Measurements from ENCODE around the gene CD320.
A peak's percentile ranks its signal among the peaks of the same experiment; 100 is the strongest.
"Not testable (repeated sequence)": the region's sequence is repeated elsewhere in the genome, so short reads cannot be mapped to it uniquely, and the experiment has no call there.

CD320 gene

GRCh38 chr19:8321986-8322637 is 14.0 kb upstream of the CD320 start:
- TF ChIP-seq CTCF (IDR thresholded peaks at IDR 0.05; ENCODE audit: low read depth, low read length, missing control alignments), result no peak
- H3K4me3 ChIP-seq (replicated peaks; ENCODE audit: low read depth, low read length), result peak overlapping the region; percentile 97
- no peak for DNase-seq (ENCODE audit: extremely low read depth, low read depth)

GRCh38 chr19:8321067-8321985 is 13.2 kb upstream of the CD320 start, which contains the start of the genes NDUFA7 and RPS28:
NDUFA7 (minus strand) TSS chr19:8321375; CDS start chr19:8321358, 17 bp downstream.
RPS28 (plus strand) TSS chr19:8321496; CDS start chr19:8321531, 35 bp downstream.
- peak; percentile 93 for DNase-seq (ENCODE audit: extremely low read depth, low read depth)
- H3K4me3 ChIP-seq (replicated peaks; ENCODE audit: low read depth, low read length), result peak within 1 kb of the TSS; percentile 97
- TF ChIP-seq CTCF (IDR thresholded peaks at IDR 0.05; ENCODE audit: low read depth, low read length, missing control alignments), result no peak

GRCh38 chr19:8320564-8321066 is 12.5 kb upstream of the CD320 start:
- TF ChIP-seq CTCF (IDR thresholded peaks at IDR 0.05; ENCODE audit: low read depth, low read length, missing control alignments), result no peak
- DNase-seq (ENCODE audit: extremely low read depth, low read depth), result no peak
- H3K4me3 ChIP-seq (replicated peaks; ENCODE audit: low read depth, low read length), result peak overlapping the region; percentile 97

GRCh38 chr19:8319807-8320520 is 11.8 kb upstream of the CD320 start:
- DNase-seq (ENCODE audit: extremely low read depth, low read depth), result no peak
- TF ChIP-seq CTCF (IDR thresholded peaks at IDR 0.05; ENCODE audit: low read depth, low read length, missing control alignments), result no peak
- peak overlapping the region; percentile 97 for H3K4me3 ChIP-seq (replicated peaks; ENCODE audit: low read depth, low read length)

- H3K4me3 ChIP-seq (replicated peaks; ENCODE audit: low read depth, low read length); DNase-seq (ENCODE audit: extremely low read depth, low read depth): not testable (repeated sequence)
Observed at GRCh38 chr19:8318835-8319234, 10.7 kb upstream of the CD320 start.

- no peak overlapping the region for H3K4me3 ChIP-seq (replicated peaks; ENCODE audit: low read depth, low read length)
- DNase-seq (ENCODE audit: extremely low read depth, low read depth), result no peak
- no peak for TF ChIP-seq CTCF (IDR thresholded peaks at IDR 0.05; ENCODE audit: low read depth, low read length, missing control alignments)
Observed at GRCh38 chr19:8316351-8317125, 8.4 kb upstream of the CD320 start.

GRCh38 chr19:8314981-8315640 is 7.0 kb upstream of the CD320 start:
- DNase-seq (ENCODE audit: extremely low read depth, low read depth); H3K4me3 ChIP-seq (replicated peaks; ENCODE audit: low read depth, low read length): not testable (repeated sequence)
